Epithelial cell of esophagus (primary cell): ENCODE measurements around the gene A1CF.

ENCODE experiments used
- DNase-seq: peaks from one replicate; pipeline ENCODE4 v3.0.0; 2010; ENCODE audit warnings: low read depth
- H3K4me3 ChIP-seq: 2 replicates; pipeline ENCODE4 v1.5.1; 2011; ENCODE audit warnings: mild to moderate bottlenecking, low read length, control low read depth
- TF ChIP-seq, protein P1 (sequence below): IDR thresholded peaks from 2 replicates; pipeline ENCODE4 v1.5.1; 2011; ENCODE audit warnings: low read depth, mild to moderate bottlenecking, low read length, control low read depth, inconsistent platforms; ENCODE audit not compliant: insufficient read depth; ENCODE audit errors: missing control alignments

Gene A1CF

DNA sequence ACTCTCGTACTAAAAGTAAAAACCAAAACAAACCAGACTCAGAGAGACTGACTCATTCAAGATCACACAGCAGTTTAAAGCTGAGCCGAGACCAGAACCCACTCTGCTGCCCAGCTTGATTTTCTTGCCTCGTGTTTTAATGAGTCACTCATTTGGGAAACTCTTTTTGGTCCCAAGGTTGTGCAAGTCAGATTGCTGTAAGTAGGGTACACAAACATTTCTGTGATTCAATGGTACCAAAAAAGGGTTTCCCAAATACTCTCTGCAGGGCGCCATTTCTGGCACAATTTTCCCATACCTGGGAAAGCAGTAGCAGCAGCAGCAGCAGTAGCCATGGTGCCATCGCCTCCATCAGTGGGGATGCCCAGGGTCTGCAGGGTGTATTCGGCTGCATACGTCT is 75.8 kb downstream of the A1CF start:
- H3K4me3 ChIP-seq: no peak overlapping the region
- TF ChIP-seq, protein P1, sequence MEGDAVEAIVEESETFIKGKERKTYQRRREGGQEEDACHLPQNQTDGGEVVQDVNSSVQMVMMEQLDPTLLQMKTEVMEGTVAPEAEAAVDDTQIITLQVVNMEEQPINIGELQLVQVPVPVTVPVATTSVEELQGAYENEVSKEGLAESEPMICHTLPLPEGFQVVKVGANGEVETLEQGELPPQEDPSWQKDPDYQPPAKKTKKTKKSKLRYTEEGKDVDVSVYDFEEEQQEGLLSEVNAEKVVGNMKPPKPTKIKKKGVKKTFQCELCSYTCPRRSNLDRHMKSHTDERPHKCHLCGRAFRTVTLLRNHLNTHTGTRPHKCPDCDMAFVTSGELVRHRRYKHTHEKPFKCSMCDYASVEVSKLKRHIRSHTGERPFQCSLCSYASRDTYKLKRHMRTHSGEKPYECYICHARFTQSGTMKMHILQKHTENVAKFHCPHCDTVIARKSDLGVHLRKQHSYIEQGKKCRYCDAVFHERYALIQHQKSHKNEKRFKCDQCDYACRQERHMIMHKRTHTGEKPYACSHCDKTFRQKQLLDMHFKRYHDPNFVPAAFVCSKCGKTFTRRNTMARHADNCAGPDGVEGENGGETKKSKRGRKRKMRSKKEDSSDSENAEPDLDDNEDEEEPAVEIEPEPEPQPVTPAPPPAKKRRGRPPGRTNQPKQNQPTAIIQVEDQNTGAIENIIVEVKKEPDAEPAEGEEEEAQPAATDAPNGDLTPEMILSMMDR: no peak
- peak; percentile 45 for DNase-seq

DNA sequence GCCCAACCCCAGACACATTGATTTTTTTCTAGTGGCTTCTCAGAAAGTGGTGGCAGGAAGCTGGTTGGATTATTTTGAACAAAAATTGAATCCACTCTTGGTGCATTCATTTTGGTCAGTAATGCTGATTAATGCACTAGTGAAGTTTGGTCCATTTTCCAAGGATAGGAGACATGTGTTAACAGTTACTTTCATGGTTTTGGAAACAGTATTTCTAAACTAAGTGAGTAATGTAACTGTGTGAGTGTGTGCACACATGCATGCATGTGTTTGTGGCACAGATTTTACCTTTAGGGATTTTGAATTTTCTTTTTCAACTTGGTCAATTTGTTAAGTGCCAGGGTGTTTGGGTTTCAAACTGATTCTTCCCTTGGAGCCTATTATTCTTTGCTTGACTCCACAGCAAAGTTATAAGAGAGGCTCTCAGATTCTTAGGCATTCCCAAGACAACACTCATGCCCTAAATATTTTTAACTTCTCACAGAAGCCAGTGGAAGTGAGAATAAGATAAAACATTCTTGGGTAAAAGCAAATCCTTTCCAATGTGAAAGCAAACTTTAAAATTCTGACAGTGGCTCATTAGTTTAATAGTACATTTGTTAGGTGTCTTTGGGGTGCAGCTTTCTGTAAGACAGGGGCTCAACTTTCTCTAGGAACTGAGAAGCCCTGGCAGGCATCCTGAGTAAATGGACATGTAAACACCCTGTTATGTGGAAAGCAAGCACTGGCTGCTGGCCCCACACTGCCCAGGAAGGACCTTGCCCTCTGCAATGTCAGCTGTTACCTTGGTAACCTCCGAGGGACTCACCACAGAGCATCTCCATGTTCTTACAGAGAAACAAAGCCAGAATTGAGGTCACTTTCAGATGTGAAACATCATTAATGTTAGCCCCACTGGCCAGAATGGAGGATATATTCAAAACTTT is 77.3 kb downstream of the A1CF start:
- TF ChIP-seq, protein P1: no peak
- no peak overlapping the region for H3K4me3 ChIP-seq
- no peak for DNase-seq

DNA sequence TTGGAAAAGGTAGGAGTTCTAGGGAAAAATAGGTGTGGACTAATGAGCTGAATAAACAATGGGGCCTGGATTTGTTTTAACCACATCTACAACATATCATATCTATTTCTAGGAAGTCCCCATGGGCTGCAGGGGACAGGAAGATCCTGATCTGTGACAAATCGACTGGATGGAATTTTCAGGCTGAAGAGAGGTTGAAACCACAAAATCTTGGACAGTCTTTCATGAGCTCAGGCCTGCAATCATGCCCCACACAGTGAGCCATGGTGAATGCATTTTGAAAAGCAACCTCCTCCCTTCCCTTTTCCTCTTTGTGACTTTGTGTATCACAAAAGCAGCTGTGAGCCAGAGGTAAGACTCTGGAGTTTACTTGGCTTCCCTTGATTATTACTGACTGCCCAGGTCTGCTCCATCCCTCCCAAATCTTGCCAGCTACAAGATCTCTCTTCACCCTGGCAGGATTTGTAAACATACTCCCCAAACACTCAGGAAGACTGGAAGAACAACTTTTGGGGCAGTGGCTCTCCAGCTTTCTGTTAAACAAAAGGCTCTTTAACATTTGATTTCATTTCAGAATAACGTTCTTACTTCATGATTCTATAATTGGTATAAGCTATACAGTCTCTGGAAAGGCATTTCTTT is 79.3 kb downstream of the A1CF start:
- DNase-seq: peak; percentile 3
- H3K4me3 ChIP-seq: no peak overlapping the region
- TF ChIP-seq, protein P1: no peak

DNA sequence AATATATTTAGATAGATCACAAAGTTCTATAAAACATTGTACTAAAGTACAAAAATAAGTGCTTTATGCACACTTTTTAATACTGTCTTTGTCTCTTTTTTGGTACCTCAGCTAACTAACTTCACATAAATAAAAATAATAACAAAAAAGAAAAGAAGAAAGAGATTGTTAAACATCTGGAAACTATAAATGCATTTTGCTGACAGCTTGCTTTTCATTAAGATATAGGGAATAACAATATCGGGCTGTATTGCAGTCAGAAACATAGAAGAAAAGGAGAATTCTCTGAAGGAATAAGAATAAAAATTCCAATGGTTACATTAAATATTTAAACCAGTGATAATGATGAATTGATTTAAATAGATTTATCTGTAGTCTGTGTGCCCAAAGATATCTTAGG is 85.8 kb downstream of the A1CF start:
- TF ChIP-seq, protein P1: no peak

DNA sequence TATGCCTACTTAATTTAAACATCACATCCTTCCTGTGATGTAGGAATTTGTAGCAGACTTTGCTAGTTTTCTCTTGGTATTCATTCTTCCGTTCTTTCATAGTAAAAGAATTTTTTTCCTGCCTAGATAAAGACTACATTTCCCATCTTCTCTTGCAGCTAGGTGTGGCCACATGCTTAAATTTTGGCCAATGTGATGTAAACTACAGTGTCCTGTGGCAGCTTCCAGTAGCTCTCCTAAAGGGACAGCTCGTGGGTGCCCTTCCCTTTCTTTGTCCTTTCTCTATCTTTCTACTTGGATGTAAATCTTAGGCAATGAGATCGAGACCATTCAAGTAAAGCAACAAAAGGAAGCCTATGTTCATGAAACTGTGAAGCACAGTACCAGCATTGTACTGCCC is 87.1 kb downstream of the A1CF start:
- TF ChIP-seq, protein P1: no peak
- no peak overlapping the region for H3K4me3 ChIP-seq
- DNase-seq: no peak

More for the DNA sequence above, 85.8 kb downstream of the A1CF start:
- H3K4me3 ChIP-seq: no peak overlapping the region
- no peak for DNase-seq

DNA sequence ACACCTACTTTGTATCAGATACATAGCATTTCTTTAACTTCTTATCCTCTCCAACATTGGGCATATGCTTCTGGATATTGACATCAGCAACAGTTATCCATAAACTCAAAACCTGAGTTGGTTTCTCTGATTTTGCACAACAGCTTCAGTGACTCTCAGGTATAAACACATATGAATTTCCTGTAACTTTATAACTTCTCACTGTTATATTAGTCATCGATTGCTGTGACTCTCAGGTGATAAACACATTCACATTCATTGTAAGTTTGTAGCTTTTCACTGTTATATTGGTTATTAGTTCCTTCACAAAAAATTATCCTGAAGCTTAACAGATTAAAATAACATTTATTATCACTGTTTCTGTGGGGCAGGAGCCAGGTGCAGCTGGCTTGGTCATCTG is 88.7 kb downstream of the A1CF start:
- H3K4me3 ChIP-seq: no peak overlapping the region
- TF ChIP-seq, protein P1: no peak
- peak; percentile 11 for DNase-seq
